A549 (cell line): ENCODE data around the gene KCNA5. TPM values are rescaled to one million over a fixed set of nuclear protein-coding genes. Genes with fewer than 3 reads are reported as not detected.

ENCODE experiments used
- ATAC-seq, 2 experiments: fragments of 200-7000 bp in 1 of 2; fragments of >200 bp in 1 of 2; cut with Nextera tagmentation in 1 of 2; cut with Tn5 transposase in 1 of 2; 3 replicates each; pipeline versions ENCODE4 v1.8.0 to v1.9.1; 2018 to 2020; ENCODE audit warnings: mild to moderate bottlenecking in 1 of 2, moderate library complexity in 1 of 2
- CTCF ChIA-PET: fragments of 300-600 bp; sonication (Branson Sonifier 250); formaldehyde crosslinking; extraction: SDS; loops from one replicate; lab custom pipeline; 2021; ENCODE audit warnings: antibody characterized with exemption, inconsistent platforms; lab: Yijun Ruan, JAX
- POLR2A ChIA-PET: fragments of 350-600 bp; formaldehyde crosslinking; extraction: SDS; loops from one replicate; lab custom pipeline; 2021; ENCODE audit warnings: antibody characterized with exemption, inconsistent platforms; lab: Yijun Ruan, JAX
- DNase-seq, 2 experiments: peaks; one replicate each; pipeline versions ENCODE4 v3.0.0 to v3.0.0-alpha.2; 2011 to 2016; ENCODE audit warnings: low read depth in 1 of 2, low spot score in 1 of 2
- FAIRE-seq: peaks from 2 replicates; lab custom pipeline; 2011; peaks lifted over from hg19 to GRCh38; lab: Jason Lieb, UNC
- H3K27ac ChIP-seq, 2 experiments: fragments of >200 bp; sonication (Bioruptor Twin); formaldehyde crosslinking; 3 replicates each; pipeline ENCODE4 v1.5.1; 2016 to 2017
- H3K4me1 ChIP-seq: fragments of >200 bp; sonication (Bioruptor Twin); formaldehyde crosslinking; 3 replicates; pipeline ENCODE4 v1.6.1; 2016
- H3K4me2 ChIP-seq: fragments of >200 bp; sonication (Bioruptor Twin); formaldehyde crosslinking; 3 replicates; pipeline ENCODE4 v1.6.1; 2016
- H3K4me3 ChIP-seq: fragments of >200 bp; sonication (Bioruptor Twin); formaldehyde crosslinking; 3 replicates; pipeline ENCODE4 v1.5.1; 2016
- H3K9me3 ChIP-seq: fragments of >200 bp; sonication (Bioruptor Twin); formaldehyde crosslinking; 3 replicates; pipeline ENCODE4 v1.6.1; 2016
- ATOH8 ChIP-seq: fragments of 250-450 bp; sonication (Bioruptor Pico); IDR thresholded peaks from 2 replicates; pipeline ENCODE4 v1.5.0; 2020; ENCODE audit warnings: low read depth, mild to moderate bottlenecking, moderate library complexity
- BCL3 ChIP-seq: fragments of >200 bp; sonication (Bioruptor Twin); formaldehyde crosslinking; IDR thresholded peaks from 3 replicates; pipeline ENCODE4 v1.6.1; 2016
- CHD2 ChIP-seq: fragments of 150-350 bp; IDR thresholded peaks from 2 replicates; pipeline ENCODE4 v1.6.1; 2014; ENCODE audit warnings: low read length; ENCODE audit not compliant: partially characterized antibody
- CHD4 ChIP-seq: fragments of 200-600 bp; sonication (generic); IDR thresholded peaks from 2 replicates; pipeline ENCODE4 v1.6.1; 2016; ENCODE audit warnings: antibody characterized with exemption, mild to moderate bottlenecking, borderline replicate concordance
- CTCF ChIP-seq: fragments of >200 bp; sonication (Bioruptor Twin); formaldehyde crosslinking; IDR thresholded peaks from 3 replicates; pipeline ENCODE4 v1.5.1; 2016
- E2F6 ChIP-seq: IDR thresholded peaks from 2 replicates; pipeline ENCODE4 v1.6.1; 2012; ENCODE audit warnings: low read depth, borderline replicate concordance
- EHMT2 ChIP-seq: fragments of 200-600 bp; sonication (generic); IDR thresholded peaks from 2 replicates; pipeline ENCODE4 v1.6.1; 2016; ENCODE audit warnings: antibody characterized with exemption, low read depth, mild to moderate bottlenecking, moderate library complexity
- EP300 ChIP-seq, 2 experiments: fragments of >200 bp; sonication (Bioruptor Twin); formaldehyde crosslinking; IDR thresholded peaks; 2 replicates in 1 of 2; 3 replicates in 1 of 2; pipeline ENCODE4 v1.6.1; 2016 to 2017
- FOSL2 ChIP-seq, 2 experiments: fragments of 450-650 bp in 1 of 2; fragments of >200 bp in 1 of 2; sonication (Bioruptor Twin) in 1 of 2; formaldehyde crosslinking; IDR thresholded peaks; 2 replicates each; pipeline versions ENCODE4 v1.5.0 to v1.6.1; 2016 to 2020; ENCODE audit warnings: mild to moderate bottlenecking in 1 of 2, moderate library complexity in 1 of 2
- FOXS1 ChIP-seq: fragments of 250-450 bp; sonication (Bioruptor Pico); IDR thresholded peaks from 2 replicates; pipeline ENCODE4 v1.5.0; 2020; ENCODE audit warnings: mild to moderate bottlenecking, moderate library complexity
- HES2 ChIP-seq: fragments of >200 bp; sonication (Bioruptor Twin); formaldehyde crosslinking; IDR thresholded peaks from 2 replicates; pipeline ENCODE4 v1.6.1; 2016
- JUN ChIP-seq, 2 experiments: fragments of >200 bp; sonication (Bioruptor Twin); formaldehyde crosslinking; IDR thresholded peaks; 2 replicates in 1 of 2; 3 replicates in 1 of 2; pipeline ENCODE4 v1.6.1; 2016 to 2017
- KDM5A ChIP-seq: fragments of 200-600 bp; sonication (generic); IDR thresholded peaks from 2 replicates; pipeline ENCODE4 v1.6.1; 2016; ENCODE audit warnings: antibody characterized with exemption, mild to moderate bottlenecking
- RFX5 ChIP-seq: fragments of 450-650 bp; IDR thresholded peaks from 2 replicates; pipeline ENCODE4 v1.7.1; 2014; ENCODE audit warnings: antibody characterized with exemption, mild to moderate bottlenecking, moderate library complexity
- SMC3 ChIP-seq: fragments of >200 bp; sonication (Bioruptor Twin); formaldehyde crosslinking; IDR thresholded peaks from 3 replicates; pipeline ENCODE4 v1.6.1; 2018; ENCODE audit warnings: inconsistent platforms
- SREBF2 ChIP-seq: fragments of 450-650 bp; IDR thresholded peaks from 2 replicates; pipeline ENCODE4 v1.6.1; 2014; ENCODE audit warnings: mild to moderate bottlenecking, moderate library complexity
- TP53 ChIP-seq: fragments of 250-450 bp; sonication (Bioruptor Pico); IDR thresholded peaks from 2 replicates; pipeline ENCODE4 v1.5.0; 2021; ENCODE audit warnings: mild to moderate bottlenecking, moderate library complexity
- ZC3H11A ChIP-seq: fragments of 450-650 bp; IDR thresholded peaks from 2 replicates; pipeline ENCODE4 v1.6.1; 2014; ENCODE audit warnings: antibody characterized with exemption, mild to moderate bottlenecking
- ZFP36 ChIP-seq: fragments of 450-650 bp; IDR thresholded peaks from 2 replicates; pipeline ENCODE4 v1.6.1; 2014; ENCODE audit warnings: borderline replicate concordance; ENCODE audit not compliant: partially characterized antibody
- ZNF302 ChIP-seq: fragments of 250-450 bp; sonication (Bioruptor Pico); IDR thresholded peaks from 2 replicates; pipeline ENCODE4 v1.9.0; 2021; ENCODE audit warnings: inconsistent platforms, mild to moderate bottlenecking, moderate library complexity
- WGBS: methylation state at CpG from one replicate; pipeline ENCODE4 v1.1.6; 2017; ENCODE audit errors: missing lambda C conversion rate; 5-methylcytosine and 5-hydroxymethylcytosine counted together
- polyA plus RNA-seq, 4 experiments: library from polyadenylated mRNA; depleted of rRNA in 3 of 4; stranded (reverse); fragments of >200 nt; fragmentation: RNase III in 1 of 4; extraction: RNeasy Plus Mini Kit Qiagen cat#74134 plus additional on column Dnase treatment in 1 of 4; gene quantifications; 2 replicates in 3 of 4; 3 replicates in 1 of 4; pipeline ENCODE4 v1.2.3, GENCODE V29; 2011 to 2017

The KCNA5 gene
- polyA plus RNA-seq, 2 of the 4 experiments (the other 2 are of a cell fraction): not detected

GRCh38 chr12:4996714-4997113 lies 47.0 kb upstream of the KCNA5 start:
- Histone ChIP-seq H3K9me3 (no peaks in the 10 kb centered on the region), H3K27ac (no peak overlapping the region), H3K4me3 (no peak overlapping the region), H3K4me2 (no peak overlapping the region), H3K4me1 (0 out of 3 replicates have a peak, but pooled peaks cover 5% of the 10 kb centered on the region)
- DNase-seq (no peak), ATAC-seq (no peak), FAIRE-seq (no peak)
- CTCF ChIA-PET: interaction anchor here (19.1 kb wide), 1 partner anchor 139 kb away, joined by 157 read pairs; no protein-coding TSS in a partner anchor
- no peak for TF ChIP-seq EP300 (IDR thresholded peaks at IDR 0.05)
- no peak for TF ChIP-seq CHD2
- TF ChIP-seq EHMT2: no peak
- no peak for TF ChIP-seq ZFP36
- TF ChIP-seq ZC3H11A: no peak
- no peak for TF ChIP-seq KDM5A
- no peak for TF ChIP-seq ATOH8
- no peak for TF ChIP-seq RFX5
- TF ChIP-seq JUN (IDR thresholded peaks at IDR 0.05): no peak
- no peak for TF ChIP-seq CTCF
- no peak for TF ChIP-seq FOXS1
- TF ChIP-seq TP53 (CRISPR knock-in tag): no peak
- TF ChIP-seq HES2: no peak
- TF ChIP-seq CHD4: no peak
- TF ChIP-seq FOSL2 (IDR thresholded peaks at IDR 0.05): no peak
- no peak for TF ChIP-seq FOSL2 (CRISPR knock-in tag; IDR thresholded peaks at IDR 0.05)
- TF ChIP-seq BCL3: no peak
- TF ChIP-seq SMC3: no peak
- TF ChIP-seq E2F6: no peak
- TF ChIP-seq SREBF2: no peak
- POLR2A ChIA-PET: no interaction called here
- WGBS: 11% methylated on average over 4 of the region's 4 CpGs

- H3K4me2 ChIP-seq: peak overlapping the region; percentile 32; the same call in 2 of the 3 replicates
- TF ChIP-seq CTCF (no peak), FOSL2 (IDR thresholded peaks at IDR 0.05) (no peak), FOSL2 (CRISPR knock-in tag; IDR thresholded peaks at IDR 0.05) (peak; percentile 42; the same call in 1 of the 2 replicates), ZNF302 (CRISPR knock-in tag) (no peak)
- TF ChIP-seq, all 56 proteins: peak for 1
- FAIRE-seq (no peak), ATAC-seq (peak; percentile 70 to 78), DNase-seq (peak; percentile 21 to 26)
- H3K27ac ChIP-seq: no peak overlapping the region
- ChIA-PET POLR2A (no interaction called here), CTCF (interaction anchor here (0.8 to 19.1 kb wide), 3 partner anchors 32 to 141 kb away, joined by 3 to 157 read pairs (median 4); no protein-coding TSS in a partner anchor)
- WGBS: 3% methylated on average over 7 of the region's 7 CpGs
- no peaks in the 10 kb centered on the region for H3K9me3 ChIP-seq
- no peak overlapping the region for H3K4me3 ChIP-seq
- H3K4me1 ChIP-seq: 0 out of 3 replicates have a peak, but pooled peaks cover 5% of the 10 kb centered on the region
Measured at GRCh38 chr12:4997939-4998338, 45.7 kb upstream of the KCNA5 start.
